ENCODE data around the gene IGFL4. TPM values are rescaled to one million over a fixed set of nuclear protein-coding genes. Genes with fewer than 3 reads are reported as not detected.

Gene IGFL4
- total RNA-seq, 1 donor from 2014 or later, result not detected

- intact Hi-C loops (cut with micrococcal nuclease), result no loop called here
- H3K27me3 Mint-ChIP-seq (ENCODE audit: low read depth), result peaks cover 69% of the 10 kb centered on the region
- H3K4me1 Mint-ChIP-seq (ENCODE audit: low read depth), result no peaks in the 10 kb centered on the region
Observed at GRCh38 chr19:46049597-46049996, 8.8 kb upstream of the IGFL4 start.

GRCh38 chr19:46043519-46043918, 2.7 kb upstream of the IGFL4 start:
- H3K27me3 Mint-ChIP-seq (ENCODE audit: low read depth), result peaks cover 49% of the 10 kb centered on the region

More at GRCh38 chr19:46049597-46049996, 8.8 kb upstream of the IGFL4 start:
- Mint-ChIP-seq H3K4me3 (ENCODE audit: low read depth) (no peak overlapping the region), H3K27ac (no peak overlapping the region), H3K9me3 (no peaks in the 10 kb centered on the region), H3K36me3 (ENCODE audit: low read depth) (no peaks in the 10 kb centered on the region)
- no peak for DNase-seq (ENCODE audit: low spot score)

GRCh38 chr19:46042252-46042883, 1.6 kb upstream of the IGFL4 start:
- intact Hi-C loops (cut with micrococcal nuclease), result no loop called here
- Mint-ChIP-seq H3K27me3 (ENCODE audit: low read depth) (peaks cover 38% of the 10 kb centered on the region), H3K9me3 (no peaks in the 10 kb centered on the region), H3K4me3 (ENCODE audit: low read depth) (no peak overlapping the region), H3K36me3 (ENCODE audit: low read depth) (no peaks in the 10 kb centered on the region), H3K4me1 (ENCODE audit: low read depth) (no peaks in the 10 kb centered on the region), H3K27ac (no peak overlapping the region)
- no peak for DNase-seq (ENCODE audit: low spot score)

More at GRCh38 chr19:46043519-46043918, 2.7 kb upstream of the IGFL4 start:
- Mint-ChIP-seq H3K36me3 (ENCODE audit: low read depth) (no peaks in the 10 kb centered on the region), H3K27ac (no peak overlapping the region), H3K4me3 (ENCODE audit: low read depth) (no peak overlapping the region), H3K4me1 (ENCODE audit: low read depth) (no peaks in the 10 kb centered on the region), H3K9me3 (no peaks in the 10 kb centered on the region)
- DNase-seq (ENCODE audit: low spot score), result no peak
- intact Hi-C loops (cut with micrococcal nuclease), result no loop called here

- no peaks in the 10 kb centered on the region for H3K4me1 Mint-ChIP-seq (ENCODE audit: low read depth)
- no peaks in the 10 kb centered on the region for H3K9me3 Mint-ChIP-seq
Observed at GRCh38 chr19:46040125-46040524, 677 bp downstream of the IGFL4 start.

GRCh38 chr19:46036744-46037128, 4.1 kb downstream of the IGFL4 start:
- intact Hi-C loops (cut with micrococcal nuclease), result no loop called here
- no peaks in the 10 kb centered on the region for H3K4me1 Mint-ChIP-seq (ENCODE audit: low read depth)
- H3K27ac Mint-ChIP-seq, result no peak overlapping the region
- H3K4me3 Mint-ChIP-seq (ENCODE audit: low read depth), result no peak overlapping the region
- no peak for DNase-seq (ENCODE audit: low spot score)
- H3K36me3 Mint-ChIP-seq (ENCODE audit: low read depth), result no peaks in the 10 kb centered on the region
- peaks cover 7% of the 10 kb centered on the region for H3K27me3 Mint-ChIP-seq (ENCODE audit: low read depth)
- no peaks in the 10 kb centered on the region for H3K9me3 Mint-ChIP-seq

More at GRCh38 chr19:46040125-46040524, 677 bp downstream of the IGFL4 start:
- no peak for DNase-seq (ENCODE audit: low spot score)
- intact Hi-C loops (cut with micrococcal nuclease), result no loop called here
- Mint-ChIP-seq H3K36me3 (ENCODE audit: low read depth) (no peaks in the 10 kb centered on the region), H3K27me3 (ENCODE audit: low read depth) (peaks cover 19% of the 10 kb centered on the region), H3K4me3 (ENCODE audit: low read depth) (no peak overlapping the region), H3K27ac (no peak overlapping the region)

GRCh38 chr19:46035986-46036743, 4.6 kb downstream of the IGFL4 start:
- intact Hi-C loops (cut with micrococcal nuclease), result no loop called here
- DNase-seq (ENCODE audit: low spot score), result no peak
- Mint-ChIP-seq H3K36me3 (ENCODE audit: low read depth) (no peaks in the 10 kb centered on the region), H3K9me3 (no peaks in the 10 kb centered on the region), H3K27ac (no peak overlapping the region), H3K27me3 (ENCODE audit: low read depth) (peaks cover 9% of the 10 kb centered on the region), H3K4me1 (ENCODE audit: low read depth) (no peaks in the 10 kb centered on the region), H3K4me3 (ENCODE audit: low read depth) (no peak overlapping the region)

- Mint-ChIP-seq H3K36me3 (ENCODE audit: low read depth) (no peaks in the 10 kb centered on the region), H3K27ac (no peak overlapping the region), H3K4me1 (ENCODE audit: low read depth) (no peaks in the 10 kb centered on the region), H3K27me3 (ENCODE audit: low read depth) (peaks cover 11% of the 10 kb centered on the region), H3K9me3 (no peaks in the 10 kb centered on the region), H3K4me3 (ENCODE audit: low read depth) (no peak overlapping the region)
- intact Hi-C loops (cut with micrococcal nuclease), result no loop called here
- DNase-seq (ENCODE audit: low spot score), result no peak
Observed at GRCh38 chr19:46035546-46035945, 5.3 kb downstream of the IGFL4 start.

- H3K4me3 Mint-ChIP-seq (ENCODE audit: low read depth), result no peak overlapping the region
- H3K9me3 Mint-ChIP-seq, result no peaks in the 10 kb centered on the region
- intact Hi-C loops (cut with micrococcal nuclease), result no loop called here
- no peak overlapping the region for H3K27ac Mint-ChIP-seq
- peaks cover 2% of the 10 kb centered on the region for H3K4me1 Mint-ChIP-seq (ENCODE audit: low read depth)
- no peak for DNase-seq (ENCODE audit: low spot score)
- H3K36me3 Mint-ChIP-seq (ENCODE audit: low read depth), result no peaks in the 10 kb centered on the region
- peaks cover 14% of the 10 kb centered on the region for H3K27me3 Mint-ChIP-seq (ENCODE audit: low read depth)
Observed at GRCh38 chr19:46033401-46033800, 7.4 kb downstream of the IGFL4 start.

GRCh38 chr19:46032597-46033025, 8.2 kb downstream of the IGFL4 start:
- no peak for DNase-seq (ENCODE audit: low spot score)
- H3K36me3 Mint-ChIP-seq (ENCODE audit: low read depth), result no peaks in the 10 kb centered on the region
- H3K9me3 Mint-ChIP-seq, result no peaks in the 10 kb centered on the region
- intact Hi-C loops (cut with micrococcal nuclease), result no loop called here
- no peak overlapping the region for H3K27ac Mint-ChIP-seq
- H3K4me1 Mint-ChIP-seq (ENCODE audit: low read depth), result peaks cover 2% of the 10 kb centered on the region
- no peak overlapping the region for H3K4me3 Mint-ChIP-seq (ENCODE audit: low read depth)
- peaks cover 14% of the 10 kb centered on the region for H3K27me3 Mint-ChIP-seq (ENCODE audit: low read depth)

GRCh38 chr19:46031781-46032596, 8.8 kb downstream of the IGFL4 start:
- intact Hi-C loops (cut with micrococcal nuclease), result no loop called here
- Mint-ChIP-seq H3K9me3 (no peaks in the 10 kb centered on the region), H3K36me3 (ENCODE audit: low read depth) (no peaks in the 10 kb centered on the region), H3K27ac (no peak overlapping the region), H3K4me1 (ENCODE audit: low read depth) (peaks cover 2% of the 10 kb centered on the region), H3K4me3 (ENCODE audit: low read depth) (no peak overlapping the region), H3K27me3 (ENCODE audit: low read depth) (peaks cover 14% of the 10 kb centered on the region)
- no peak for DNase-seq (ENCODE audit: low spot score)

- H3K27ac Mint-ChIP-seq, result no peak overlapping the region
- no peaks in the 10 kb centered on the region for H3K36me3 Mint-ChIP-seq (ENCODE audit: low read depth)
- H3K27me3 Mint-ChIP-seq (ENCODE audit: low read depth), result peaks cover 18% of the 10 kb centered on the region
- intact Hi-C loops (cut with micrococcal nuclease), result no loop called here
- no peak for DNase-seq (ENCODE audit: low spot score)
- H3K9me3 Mint-ChIP-seq, result no peaks in the 10 kb centered on the region
- no peak overlapping the region for H3K4me3 Mint-ChIP-seq (ENCODE audit: low read depth)
- H3K4me1 Mint-ChIP-seq (ENCODE audit: low read depth), result peaks cover 11% of the 10 kb centered on the region
Observed at GRCh38 chr19:46030812-46031550, 9.8 kb downstream of the IGFL4 start.

- Mint-ChIP-seq H3K4me1 (ENCODE audit: low read depth) (peaks cover 15% of the 10 kb centered on the region), H3K4me3 (ENCODE audit: low read depth) (no peak overlapping the region), H3K9me3 (no peaks in the 10 kb centered on the region), H3K27me3 (ENCODE audit: low read depth) (peaks cover 32% of the 10 kb centered on the region), H3K36me3 (ENCODE audit: low read depth) (no peaks in the 10 kb centered on the region), H3K27ac (no peak overlapping the region)
- no peak for DNase-seq (ENCODE audit: low spot score)
- intact Hi-C loops (cut with micrococcal nuclease), result no loop called here
Observed at GRCh38 chr19:46025835-46026234, 15.0 kb downstream of the IGFL4 start.
